IPS-18a (cell line): ENCODE data around the gene CA10.

ENCODE experiments used
- H3K27ac ChIP-seq: one replicate; pipeline ENCODE4 v1.5.1; 2013; ENCODE audit warnings: low read length
- H3K27me3 ChIP-seq: one replicate; pipeline ENCODE4 v1.6.1; 2013; ENCODE audit warnings: mild to moderate bottlenecking, low read length; ENCODE audit not compliant: control insufficient read depth, insufficient read depth
- H3K36me3 ChIP-seq: one replicate; pipeline ENCODE4 v1.6.1; 2013; ENCODE audit warnings: low read depth, low read length; ENCODE audit not compliant: control insufficient read depth
- H3K4me1 ChIP-seq: one replicate; pipeline ENCODE4 v1.6.1; 2013; ENCODE audit warnings: low read depth, low read length; ENCODE audit not compliant: control insufficient read depth
- H3K4me3 ChIP-seq: one replicate; pipeline ENCODE4 v1.5.1; 2013; ENCODE audit warnings: low read length
- H3K9ac ChIP-seq: one replicate; pipeline ENCODE4 v1.6.1; 2013; ENCODE audit warnings: mild to moderate bottlenecking, low read length, moderate library complexity
- H3K9me3 ChIP-seq: one replicate; pipeline ENCODE4 v1.6.1; 2013; ENCODE audit warnings: low read depth, low read length; ENCODE audit not compliant: control insufficient read depth

CA10 gene

DNA sequence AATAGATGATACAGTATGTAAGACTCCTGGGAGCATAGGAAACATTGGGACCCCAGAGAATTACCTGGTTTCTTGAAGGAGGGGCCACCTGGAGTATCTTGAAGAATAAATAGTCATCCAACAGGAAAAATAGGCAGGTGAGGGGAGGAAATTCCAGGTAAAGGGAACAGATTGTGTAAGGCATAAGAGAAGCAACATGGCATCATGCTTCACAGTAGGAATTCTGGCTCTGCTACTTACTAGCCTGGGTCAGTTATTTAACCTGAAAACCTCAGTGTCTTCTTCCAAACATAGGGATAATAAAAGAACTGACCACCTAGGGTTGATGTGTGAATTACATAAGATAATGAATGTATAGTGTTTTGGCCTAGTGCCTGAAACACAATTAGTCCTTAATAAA lies 122.1 kb downstream of the CA10 start:
- H3K27me3 ChIP-seq = no peaks in the 10 kb centered on the region
- H3K4me1 ChIP-seq = no peaks in the 10 kb centered on the region
- no peak overlapping the region for H3K27ac ChIP-seq
- no peak overlapping the region for H3K4me3 ChIP-seq
- no peaks in the 10 kb centered on the region for H3K36me3 ChIP-seq
- no peak overlapping the region for H3K9ac ChIP-seq
- H3K9me3 ChIP-seq = no peaks in the 10 kb centered on the region

GRCh38 chr17:52035336-52035915 lies 123.1 kb downstream of the CA10 start:
- no peaks in the 10 kb centered on the region for H3K4me1 ChIP-seq
- no peak overlapping the region for H3K4me3 ChIP-seq
- H3K9me3 ChIP-seq = no peaks in the 10 kb centered on the region
- no peak overlapping the region for H3K27ac ChIP-seq
- no peak overlapping the region for H3K9ac ChIP-seq
- no peaks in the 10 kb centered on the region for H3K36me3 ChIP-seq
- H3K27me3 ChIP-seq = no peaks in the 10 kb centered on the region

DNA sequence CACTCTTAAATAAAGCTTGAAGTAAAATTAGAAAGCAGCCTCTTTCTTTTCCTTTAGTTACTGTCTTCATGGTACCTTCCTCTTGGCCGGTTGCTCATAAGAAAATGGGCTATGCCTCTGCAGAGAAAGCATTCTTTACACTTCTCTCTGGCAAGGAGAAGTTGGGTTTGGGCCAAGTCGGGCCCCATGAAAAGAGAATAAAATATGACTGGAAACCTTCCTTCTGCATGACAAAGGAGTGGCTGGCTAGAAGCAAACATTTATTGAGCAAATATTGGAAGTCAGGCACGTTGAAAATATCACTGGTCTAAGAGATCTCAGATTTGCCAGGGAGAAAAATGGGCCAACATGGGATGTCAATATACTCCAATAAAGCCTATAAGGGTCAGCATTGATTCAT lies 126.1 kb downstream of the CA10 start:
- Histone ChIP-seq H3K27me3 (no peaks in the 10 kb centered on the region), H3K4me1 (no peaks in the 10 kb centered on the region), H3K4me3 (no peak overlapping the region), H3K9ac (no peak overlapping the region), H3K36me3 (no peaks in the 10 kb centered on the region), H3K27ac (no peak overlapping the region), H3K9me3 (no peaks in the 10 kb centered on the region)

GRCh38 chr17:52030052-52030451 lies 128.5 kb downstream of the CA10 start:
- Histone ChIP-seq H3K4me3 (no peak overlapping the region), H3K9me3 (no peaks in the 10 kb centered on the region), H3K27ac (no peak overlapping the region), H3K4me1 (no peaks in the 10 kb centered on the region), H3K36me3 (no peaks in the 10 kb centered on the region), H3K27me3 (no peaks in the 10 kb centered on the region), H3K9ac (no peak overlapping the region)

DNA sequence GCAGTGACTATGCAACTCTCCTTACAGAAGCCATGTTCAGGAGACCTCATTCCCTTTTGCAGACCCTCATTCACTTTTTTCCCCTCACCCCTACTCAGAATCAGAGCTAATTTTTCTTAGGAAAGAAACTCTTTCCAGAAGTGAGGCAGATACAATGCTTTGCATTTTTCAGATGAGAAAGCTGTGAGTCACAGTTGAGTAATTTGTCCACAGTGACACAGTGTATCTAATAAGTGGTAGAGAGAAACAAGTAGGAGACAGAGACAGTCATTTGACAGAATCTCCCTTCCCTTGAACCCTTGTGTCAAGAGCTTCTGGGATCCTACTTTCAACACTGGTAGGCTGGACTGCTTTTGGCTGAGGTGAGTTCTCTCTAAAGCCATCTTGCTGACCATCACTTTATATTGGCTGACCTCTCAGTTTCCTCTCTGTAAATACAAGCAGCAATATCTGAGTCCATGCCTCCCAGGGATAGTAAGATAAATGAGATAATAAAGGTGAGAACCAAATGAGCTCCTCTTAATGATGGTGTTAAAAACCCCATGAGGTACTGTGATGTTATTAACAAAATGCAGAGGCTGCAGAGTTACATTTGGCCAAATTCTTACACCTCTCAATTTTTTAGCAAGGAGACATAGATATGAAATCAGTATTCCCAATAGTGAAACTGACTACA lies 130.8 kb downstream of the CA10 start:
- H3K4me3 ChIP-seq = no peak overlapping the region
- H3K27ac ChIP-seq = no peak overlapping the region
- H3K36me3 ChIP-seq = no peaks in the 10 kb centered on the region
- no peaks in the 10 kb centered on the region for H3K27me3 ChIP-seq
- no peaks in the 10 kb centered on the region for H3K4me1 ChIP-seq
- H3K9ac ChIP-seq = no peak overlapping the region
- no peaks in the 10 kb centered on the region for H3K9me3 ChIP-seq

DNA sequence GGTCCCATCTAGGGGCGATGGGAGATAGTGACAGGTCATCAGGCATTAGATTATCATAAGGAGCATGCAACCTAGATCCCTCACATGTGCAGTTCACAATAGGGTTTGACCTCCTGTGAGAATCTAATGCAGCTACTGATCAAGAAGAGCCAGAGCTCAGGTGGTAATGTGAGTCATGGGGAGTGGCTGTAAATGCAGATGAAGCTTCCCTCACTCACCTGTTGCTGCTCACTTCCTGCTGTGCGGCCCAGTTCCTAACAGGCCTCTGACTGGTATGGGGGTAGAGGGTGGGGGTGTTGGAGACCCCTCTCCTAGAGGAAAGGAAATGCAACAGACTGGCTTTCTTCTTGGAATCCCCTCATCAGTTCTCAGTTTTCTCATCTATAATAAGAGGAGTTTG lies 131.4 kb downstream of the CA10 start:
- Histone ChIP-seq H3K4me3 (no peak overlapping the region), H3K4me1 (no peaks in the 10 kb centered on the region), H3K36me3 (no peaks in the 10 kb centered on the region), H3K9me3 (no peaks in the 10 kb centered on the region), H3K9ac (no peak overlapping the region), H3K27me3 (no peaks in the 10 kb centered on the region), H3K27ac (no peak overlapping the region)

- H3K4me1 ChIP-seq = no peaks in the 10 kb centered on the region
- no peak overlapping the region for H3K4me3 ChIP-seq
- H3K9me3 ChIP-seq = no peaks in the 10 kb centered on the region
- H3K9ac ChIP-seq = no peak overlapping the region
- no peaks in the 10 kb centered on the region for H3K27me3 ChIP-seq
- no peaks in the 10 kb centered on the region for H3K36me3 ChIP-seq
- no peak overlapping the region for H3K27ac ChIP-seq
Observed at GRCh38 chr17:52026075-52026474, 132.4 kb downstream of the CA10 start.

GRCh38 chr17:52025236-52025635 lies 133.3 kb downstream of the CA10 start:
- H3K9me3 ChIP-seq = no peaks in the 10 kb centered on the region
- H3K4me1 ChIP-seq = no peaks in the 10 kb centered on the region
- H3K9ac ChIP-seq = no peak overlapping the region

GRCh38 chr17:52024300-52024870 lies 134.1 kb downstream of the CA10 start:
- H3K9ac ChIP-seq = no peak overlapping the region
- H3K27ac ChIP-seq = no peak overlapping the region
- H3K4me1 ChIP-seq = no peaks in the 10 kb centered on the region
- H3K9me3 ChIP-seq = no peaks in the 10 kb centered on the region
- no peaks in the 10 kb centered on the region for H3K27me3 ChIP-seq
- H3K36me3 ChIP-seq = no peaks in the 10 kb centered on the region
- H3K4me3 ChIP-seq = no peak overlapping the region

More at GRCh38 chr17:52025236-52025635, 133.3 kb downstream of the CA10 start:
- Histone ChIP-seq H3K36me3 (no peaks in the 10 kb centered on the region), H3K27me3 (no peaks in the 10 kb centered on the region), H3K27ac (no peak overlapping the region), H3K4me3 (no peak overlapping the region)

DNA sequence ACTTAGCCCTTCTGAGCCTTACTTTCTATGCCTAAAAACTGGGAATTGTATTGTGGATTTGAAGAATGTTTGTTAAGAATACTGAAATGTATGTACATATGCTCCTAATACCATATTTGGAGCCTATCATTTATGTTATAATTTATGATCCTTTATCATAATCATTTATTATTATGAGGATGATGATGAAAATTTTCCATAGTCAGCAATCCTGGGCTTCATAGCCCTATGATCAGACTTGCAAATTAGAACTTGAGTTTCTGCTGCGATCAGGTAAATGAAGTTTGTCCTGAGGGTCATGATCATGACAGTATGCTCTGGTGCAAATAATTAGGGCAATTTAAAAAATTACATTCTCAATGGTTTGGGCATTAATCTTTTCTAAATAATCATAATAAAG lies 147.4 kb downstream of the CA10 start:
- Histone ChIP-seq H3K27me3 (no peaks in the 10 kb centered on the region), H3K9ac (no peak overlapping the region), H3K4me3 (no peak overlapping the region), H3K27ac (no peak overlapping the region), H3K9me3 (no peaks in the 10 kb centered on the region), H3K36me3 (no peaks in the 10 kb centered on the region), H3K4me1 (no peaks in the 10 kb centered on the region)

DNA sequence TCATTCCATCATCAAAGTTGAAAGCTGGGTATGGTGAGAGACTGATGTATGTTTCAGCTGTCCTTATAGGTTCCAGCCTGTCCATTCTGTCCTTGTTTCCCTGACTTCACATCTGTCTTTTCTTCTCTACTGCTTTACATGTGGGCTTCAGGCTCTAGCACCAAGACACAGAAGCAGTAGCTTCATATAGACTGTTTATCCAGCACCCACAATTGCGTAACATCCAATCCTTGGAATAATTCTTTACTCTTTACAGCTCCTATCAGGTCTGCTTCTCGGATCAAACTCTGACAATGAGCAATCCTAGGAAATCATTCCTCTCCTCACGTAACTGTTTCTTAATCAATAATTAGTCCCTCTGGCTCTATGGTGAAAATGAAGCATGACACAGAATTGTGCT lies 158.9 kb downstream of the CA10 start:
- Histone ChIP-seq H3K4me1 (no peaks in the 10 kb centered on the region), H3K4me3 (no peak overlapping the region), H3K36me3 (no peaks in the 10 kb centered on the region), H3K9me3 (no peaks in the 10 kb centered on the region), H3K9ac (no peak overlapping the region), H3K27ac (no peak overlapping the region), H3K27me3 (no peaks in the 10 kb centered on the region)

- H3K36me3 ChIP-seq = no peaks in the 10 kb centered on the region
- peaks cover 3% of the 10 kb centered on the region for H3K4me1 ChIP-seq
- H3K27me3 ChIP-seq = no peaks in the 10 kb centered on the region
- no peak overlapping the region for H3K27ac ChIP-seq
- no peak overlapping the region for H3K9ac ChIP-seq
- H3K4me3 ChIP-seq = no peak overlapping the region
- H3K9me3 ChIP-seq = no peaks in the 10 kb centered on the region
Observed at GRCh38 chr17:51997723-51998122, 160.8 kb downstream of the CA10 start.
